ENCODE measurements around the gene ATG4B.

The ATG4B gene

DNA sequence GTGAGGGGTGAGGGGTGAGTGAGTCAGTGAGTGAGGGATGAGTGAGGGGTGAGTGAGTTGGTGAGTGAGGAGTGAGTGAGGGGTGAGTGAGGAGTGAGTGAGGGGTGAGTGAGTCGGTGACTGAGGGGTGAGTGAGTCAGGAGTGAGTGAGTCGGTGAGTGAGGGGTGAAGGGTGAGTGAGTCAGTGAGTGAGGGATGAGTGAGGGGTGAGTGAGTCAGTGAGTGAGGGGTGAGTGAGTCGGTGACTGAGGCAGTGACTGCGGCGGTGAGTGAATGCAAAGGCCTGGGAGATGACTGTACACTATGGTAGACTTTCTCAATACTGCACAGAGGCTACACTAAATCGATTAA, 17.1 kb upstream of the ATG4B start:
- Mint-ChIP-seq H3K27me3 (ENCODE audit: low read depth, poor library complexity) (peaks cover 7% of the 10 kb centered on the region), H3K27ac (no peak overlapping the region), H3K4me1 (peaks cover 30% of the 10 kb centered on the region), H3K4me3 (no peak overlapping the region), H3K36me3 (ENCODE audit: low read depth) (peaks cover 53% of the 10 kb centered on the region), H3K9me3 (peaks cover 16% of the 10 kb centered on the region)
- no peak for DNase-seq
- TF ChIP-seq, protein P1, sequence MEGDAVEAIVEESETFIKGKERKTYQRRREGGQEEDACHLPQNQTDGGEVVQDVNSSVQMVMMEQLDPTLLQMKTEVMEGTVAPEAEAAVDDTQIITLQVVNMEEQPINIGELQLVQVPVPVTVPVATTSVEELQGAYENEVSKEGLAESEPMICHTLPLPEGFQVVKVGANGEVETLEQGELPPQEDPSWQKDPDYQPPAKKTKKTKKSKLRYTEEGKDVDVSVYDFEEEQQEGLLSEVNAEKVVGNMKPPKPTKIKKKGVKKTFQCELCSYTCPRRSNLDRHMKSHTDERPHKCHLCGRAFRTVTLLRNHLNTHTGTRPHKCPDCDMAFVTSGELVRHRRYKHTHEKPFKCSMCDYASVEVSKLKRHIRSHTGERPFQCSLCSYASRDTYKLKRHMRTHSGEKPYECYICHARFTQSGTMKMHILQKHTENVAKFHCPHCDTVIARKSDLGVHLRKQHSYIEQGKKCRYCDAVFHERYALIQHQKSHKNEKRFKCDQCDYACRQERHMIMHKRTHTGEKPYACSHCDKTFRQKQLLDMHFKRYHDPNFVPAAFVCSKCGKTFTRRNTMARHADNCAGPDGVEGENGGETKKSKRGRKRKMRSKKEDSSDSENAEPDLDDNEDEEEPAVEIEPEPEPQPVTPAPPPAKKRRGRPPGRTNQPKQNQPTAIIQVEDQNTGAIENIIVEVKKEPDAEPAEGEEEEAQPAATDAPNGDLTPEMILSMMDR (IDR thresholded peaks at IDR 0.05): no peak

DNA sequence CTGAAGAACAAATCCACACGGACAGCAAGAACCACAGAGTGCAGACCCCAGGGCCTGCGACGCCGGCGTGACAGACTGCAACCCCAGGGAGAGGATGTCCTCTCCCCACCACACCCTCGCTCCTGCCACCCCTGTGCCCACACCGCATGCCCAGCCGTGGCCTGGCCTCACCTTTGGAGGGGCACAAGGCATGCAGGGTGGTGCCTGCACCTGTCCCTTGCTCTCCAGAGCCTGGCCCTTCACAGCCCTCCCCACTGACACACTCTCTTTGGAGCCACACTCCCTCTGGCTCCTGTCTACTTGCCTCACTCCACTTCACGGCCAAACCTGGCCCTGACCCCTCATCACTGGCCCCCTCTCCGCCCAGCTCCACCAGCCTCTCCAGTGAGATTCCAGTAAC, 9.8 kb upstream of the ATG4B start:
- Mint-ChIP-seq H3K27ac (peak overlapping the region; percentile 98), H3K4me1 (peaks cover 17% of the 10 kb centered on the region), H3K9me3 (no peaks in the 10 kb centered on the region), H3K4me3 (no peak overlapping the region), H3K27me3 (ENCODE audit: low read depth, poor library complexity) (peaks cover 3% of the 10 kb centered on the region), H3K36me3 (ENCODE audit: low read depth) (peaks cover 68% of the 10 kb centered on the region)
- DNase-seq: no peak
- TF ChIP-seq, protein P1 (IDR thresholded peaks at IDR 0.05): no peak

DNA sequence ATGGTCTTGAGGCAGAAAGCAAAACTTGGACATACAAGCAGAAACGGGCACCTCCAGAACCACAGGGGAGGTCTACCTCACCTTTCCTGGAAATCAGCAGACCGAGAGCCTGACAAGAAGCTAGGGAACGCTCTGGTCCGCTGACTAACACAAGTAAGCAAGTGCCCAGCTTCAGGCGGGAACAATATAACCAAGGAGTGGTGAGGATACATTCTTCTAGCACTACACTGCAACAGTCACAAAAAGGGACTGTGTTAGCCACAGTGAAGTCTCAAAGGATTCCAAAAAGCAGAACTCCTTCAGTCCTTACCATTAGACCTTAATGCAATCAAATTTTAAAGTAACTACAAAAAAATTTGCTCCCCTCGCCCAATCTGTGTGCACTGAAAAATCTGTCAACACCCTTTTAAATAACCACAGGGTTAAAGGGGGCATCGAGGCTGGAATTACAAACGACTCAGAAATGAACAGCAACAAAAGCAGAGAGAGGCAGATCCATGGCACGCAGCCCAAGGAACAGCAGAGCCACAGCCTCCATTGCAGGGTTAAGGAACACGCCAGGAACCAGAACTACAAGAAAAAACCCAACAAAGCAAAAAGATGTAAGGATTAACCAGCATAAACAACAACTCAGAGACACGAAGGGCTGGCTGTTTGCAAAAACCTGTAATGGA, 7.6 kb upstream of the ATG4B start:
- H3K4me3 Mint-ChIP-seq: no peak overlapping the region
- H3K27me3 Mint-ChIP-seq (ENCODE audit: low read depth, poor library complexity): peaks cover 3% of the 10 kb centered on the region
- TF ChIP-seq, protein P1 (IDR thresholded peaks at IDR 0.05): no peak
- peaks cover 66% of the 10 kb centered on the region for H3K36me3 Mint-ChIP-seq (ENCODE audit: low read depth)
- H3K4me1 Mint-ChIP-seq: peaks cover 21% of the 10 kb centered on the region
- no peaks in the 10 kb centered on the region for H3K9me3 Mint-ChIP-seq
- H3K27ac Mint-ChIP-seq: no peak overlapping the region
- DNase-seq: no peak

DNA sequence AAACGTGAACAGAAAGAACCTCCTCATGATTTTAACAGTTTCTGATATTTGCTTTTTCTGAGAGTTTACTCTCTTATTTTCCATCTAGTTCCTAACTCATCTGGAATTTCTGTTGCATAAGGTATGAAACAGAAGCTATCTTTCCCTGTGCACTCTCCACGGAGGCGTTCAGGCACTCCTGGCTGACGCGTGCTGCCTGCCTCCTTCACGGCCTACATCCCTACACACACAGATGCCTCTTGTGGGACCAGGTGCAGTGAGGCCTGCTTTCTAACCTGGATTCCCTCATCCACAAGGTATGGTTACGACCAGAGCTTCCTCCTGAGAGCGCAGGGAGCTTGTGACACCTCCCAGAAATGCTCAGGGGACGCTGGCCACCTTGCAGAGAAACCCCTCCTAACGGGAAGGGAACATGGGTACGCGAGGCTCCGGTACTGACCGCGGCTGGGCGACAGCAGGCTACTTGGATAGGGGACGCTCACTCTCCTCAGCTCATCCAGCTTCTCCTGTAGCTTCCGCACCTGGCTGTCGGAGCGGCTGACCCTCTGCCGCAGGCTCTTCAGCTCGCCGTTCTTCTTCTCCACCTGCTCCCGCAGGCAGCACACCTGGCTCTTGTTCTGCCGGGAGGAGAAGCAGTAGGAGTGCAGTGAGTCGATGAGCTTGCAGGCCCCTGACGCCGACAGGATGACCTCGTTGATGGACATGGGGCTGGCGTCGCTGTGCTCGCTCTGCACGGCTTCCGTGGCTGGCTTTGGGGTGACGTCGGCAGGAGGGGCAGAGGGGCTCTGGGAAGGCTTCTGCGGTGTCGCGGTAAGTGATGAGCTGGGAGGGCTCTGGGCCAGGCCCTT, 4.8 kb upstream of the ATG4B start:
- no peak for DNase-seq
- TF ChIP-seq, protein P1 (IDR thresholded peaks at IDR 0.05): no peak
- Mint-ChIP-seq H3K27ac (no peak overlapping the region), H3K36me3 (ENCODE audit: low read depth) (peaks cover 53% of the 10 kb centered on the region), H3K27me3 (ENCODE audit: low read depth, poor library complexity) (no peaks in the 10 kb centered on the region), H3K4me1 (peaks cover 34% of the 10 kb centered on the region), H3K4me3 (no peak overlapping the region), H3K9me3 (no peaks in the 10 kb centered on the region)

DNA sequence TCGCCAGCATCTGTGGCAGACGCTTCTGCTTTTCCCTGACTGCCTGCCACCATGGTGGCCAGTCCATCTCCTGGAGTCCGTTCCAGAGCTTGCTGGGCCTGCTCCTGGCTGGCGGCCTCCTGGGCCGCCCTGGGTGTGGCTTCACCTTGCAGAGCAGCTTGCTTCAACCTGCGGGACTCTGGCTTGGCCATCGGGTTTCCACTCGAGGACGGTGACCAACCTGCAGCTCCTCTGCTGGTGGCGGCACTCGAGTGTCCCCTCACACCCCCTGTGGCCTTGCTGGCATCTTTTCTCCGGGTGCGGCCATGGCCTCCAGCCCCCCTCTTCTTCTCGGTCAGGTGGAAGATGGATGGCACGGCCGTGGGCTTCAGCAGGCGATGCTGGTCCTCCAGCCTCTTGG, 3.9 kb upstream of the ATG4B start:
- Mint-ChIP-seq H3K9me3 (no peaks in the 10 kb centered on the region), H3K27ac (no peak overlapping the region), H3K4me3 (no peak overlapping the region), H3K27me3 (ENCODE audit: low read depth, poor library complexity) (no peaks in the 10 kb centered on the region), H3K36me3 (ENCODE audit: low read depth) (peaks cover 48% of the 10 kb centered on the region), H3K4me1 (peaks cover 33% of the 10 kb centered on the region)
- TF ChIP-seq, protein P1 (IDR thresholded peaks at IDR 0.05): no peak
- DNase-seq: no peak
